Measurements from ENCODE around the gene KCNQ1.

- TF ChIP-seq CTCF (IDR thresholded peaks at IDR 0.05) = no peak
- no peak for TF ChIP-seq POLR2AphosphoS5 (IDR thresholded peaks at IDR 0.05)
These were observed 3.6 kb upstream of the KCNQ1 start for GRCh38 chr11:2441171-2441570.

Measured in sigmoid colon (tissue), 4 donors.